BJ (cell line): ENCODE measurements around the gene HRAS. TPM values are rescaled to one million over a fixed set of nuclear protein-coding genes. Genes with fewer than 3 reads are reported as not detected.

Experiments
- CTCF ChIA-PET: fragments of 350-600 bp; formaldehyde crosslinking; extraction: SDS; loops from one replicate; lab custom pipeline; 2021; ENCODE audit warnings: antibody characterized with exemption, inconsistent platforms; lab: Yijun Ruan, JAX
- POLR2A ChIA-PET: fragments of 300-600 bp; sonication (Branson Sonifier 250); formaldehyde crosslinking; extraction: SDS; loops from one replicate; lab custom pipeline; 2021; ENCODE audit warnings: antibody characterized with exemption; lab: Charles Lee
- DNase-seq: peaks from one replicate; pipeline ENCODE4 v3.0.0-alpha.2; 2011; ENCODE audit warnings: low read depth
- H3K27me3 ChIP-seq: 2 replicates; pipeline ENCODE4 v1.6.0; 2011; ENCODE audit warnings: low read length; ENCODE audit not compliant: control insufficient read depth, insufficient read depth
- H3K36me3 ChIP-seq: 2 replicates; pipeline ENCODE4 v1.5.1; 2011; ENCODE audit warnings: low read length; ENCODE audit not compliant: control insufficient read depth, insufficient read depth
- H3K4me3 ChIP-seq: 2 replicates; pipeline ENCODE4 v1.5.1; 2011; ENCODE audit warnings: low read depth, mild to moderate bottlenecking, control low read depth, low read length
- CTCF ChIP-seq: IDR thresholded peaks from 2 replicates; pipeline ENCODE4 v1.5.1; 2011; ENCODE audit warnings: low read depth, mild to moderate bottlenecking, control low read depth, inconsistent platforms, low read length, moderate library complexity; ENCODE audit not compliant: insufficient read depth
- polyA plus RNA-seq: library from polyadenylated mRNA; depleted of rRNA; stranded (reverse); fragments of >200 nt; gene quantifications from 2 replicates; pipeline ENCODE4 v1.2.3, GENCODE V29; 2011

The HRAS gene
- polyA plus RNA-seq, 1 experiment, result 90.4 TPM

GRCh38 chr11:578276-579035 lies 43.1 kb upstream of the HRAS start:
- no peak for DNase-seq
- POLR2A ChIA-PET, result no interaction called here
- CTCF ChIA-PET, result no interaction called here
- no peaks in the 10 kb centered on the region for H3K27me3 ChIP-seq
- no peak for TF ChIP-seq CTCF
- no peak overlapping the region; the same call in 1 of the 2 replicates for H3K4me3 ChIP-seq
- peaks cover 8% of the 10 kb centered on the region for H3K36me3 ChIP-seq

GRCh38 chr11:577611-577894 lies 42.2 kb upstream of the HRAS start:
- CTCF ChIA-PET, result interaction anchor here (0.9 kb wide), 1 partner anchor 23 kb away, joined by 3 read pairs; no protein-coding TSS in a partner anchor
- peak overlapping the region; percentile 99 for H3K4me3 ChIP-seq
- TF ChIP-seq CTCF, result no peak
- POLR2A ChIA-PET, result no interaction called here
- H3K27me3 ChIP-seq, result no peaks in the 10 kb centered on the region
- H3K36me3 ChIP-seq, result peaks cover 7% of the 10 kb centered on the region
- DNase-seq, result no peak

- Histone ChIP-seq H3K4me3 (peak overlapping the region; percentile 99), H3K36me3 (peaks cover 6% of the 10 kb centered on the region), H3K27me3 (no peaks in the 10 kb centered on the region)
- CTCF ChIA-PET, result interaction anchor here (0.9 kb wide), 1 partner anchor 23 kb away, joined by 3 read pairs; no protein-coding TSS in a partner anchor
- no peak for DNase-seq
- POLR2A ChIA-PET, result no interaction called here
- no peak for TF ChIP-seq CTCF
Observed at GRCh38 chr11:576811-577610, 41.6 kb upstream of the HRAS start.

- POLR2A ChIA-PET, result interaction anchor here (0.5 to 2.0 kb wide), 6 partner anchors 12 to 806 kb away, joined by 3 to 20 read pairs (median 3); no protein-coding TSS in a partner anchor
- H3K27me3 ChIP-seq, result no peaks in the 10 kb centered on the region
- H3K36me3 ChIP-seq, result peaks cover 4% of the 10 kb centered on the region; the same call in 1 of the 2 replicates
- TF ChIP-seq CTCF, result no peak
- H3K4me3 ChIP-seq, result peak within 1 kb of the TSS; percentile 99
- DNase-seq, result peak; percentile 31
- CTCF ChIA-PET, result interaction anchor here (0.6 to 1.3 kb wide), 3 partner anchors 10 to 148 kb away, joined by 3 to 4 read pairs (median 3); no protein-coding TSS in a partner anchor
Observed at GRCh38 chr11:575996-576768, 40.8 kb upstream of the HRAS start, which contains the start of gene PHRF1. PHRF1 (plus strand) TSS chr11:576470; CDS start chr11:581513, 5,043 bp downstream.
